Natural killer cell (primary cell): Measurements from ENCODE around the gene NOL11. TPM values are rescaled to one million over a fixed set of nuclear protein-coding genes. Genes with fewer than 3 reads are reported as not detected.
"Not testable (repeated sequence)": the region's sequence is repeated elsewhere in the genome, so short reads cannot be mapped to it uniquely, and the experiment has no call there.

ENCODE experiments used
- ATAC-seq, 3 donors: fragments of 150-1000 bp in 2 of 3; fragments of 200-7000 bp in 1 of 3; cut with Tn5 transposase; 1 replicate in 1 of 3; 2 replicates in 2 of 3; pipeline ENCODE4 v1.10.0; 2021; ENCODE audit warnings: mild to moderate bottlenecking in 2 of 3, moderate library complexity in 2 of 3
- DNase-seq, 2 donors: peaks; one replicate each; pipeline versions ENCODE4 v3.0.0 to v3.0.0-alpha.2; 2013 to 2021; ENCODE audit warnings: mixed read lengths in 1 of 2
- H3K27ac ChIP-seq: one replicate; pipeline ENCODE4 v1.5.1; 2013; ENCODE audit warnings: mild to moderate bottlenecking, low read length
- H3K27me3 ChIP-seq: one replicate; pipeline ENCODE4 v1.6.1; 2013; ENCODE audit warnings: low read length; ENCODE audit not compliant: control insufficient read depth, insufficient read depth
- H3K36me3 ChIP-seq: one replicate; pipeline ENCODE4 v1.6.1; 2013; ENCODE audit warnings: low read length; ENCODE audit not compliant: control insufficient read depth, insufficient read depth
- H3K4me1 ChIP-seq: one replicate; pipeline ENCODE4 v1.6.1; 2013; ENCODE audit warnings: low read length; ENCODE audit not compliant: control insufficient read depth, insufficient read depth
- H3K4me3 ChIP-seq: one replicate; pipeline ENCODE4 v1.5.1; 2013; ENCODE audit warnings: low read length
- H3K9me3 ChIP-seq: one replicate; pipeline ENCODE4 v1.6.1; 2013; ENCODE audit warnings: low read length; ENCODE audit not compliant: control insufficient read depth, insufficient read depth
- H3K27ac Mint-ChIP-seq, 2 donors: one replicate each; pipeline ENCODE4 v1.8.0; 2022; ENCODE audit warnings: mild to moderate bottlenecking in 2 of 2, mixed read lengths in 2 of 2, moderate library complexity in 1 of 2
- H3K27me3 Mint-ChIP-seq, 2 donors: one replicate each; pipeline ENCODE4 v1.8.0; 2022; ENCODE audit warnings: low read depth in 2 of 2, mixed read lengths in 2 of 2
- H3K36me3 Mint-ChIP-seq: one replicate; pipeline ENCODE4 v1.8.0; 2022; ENCODE audit warnings: mixed read lengths
- H3K4me1 Mint-ChIP-seq, 2 donors: one replicate each; pipeline ENCODE4 v1.8.0; 2022; ENCODE audit warnings: mixed read lengths in 2 of 2
- H3K4me3 Mint-ChIP-seq: one replicate; pipeline ENCODE4 v1.8.0; 2022; ENCODE audit warnings: mild to moderate bottlenecking, moderate library complexity, mixed read lengths
- H3K9me3 Mint-ChIP-seq, 2 donors: one replicate each; pipeline ENCODE4 v1.8.0; 2022; ENCODE audit warnings: mixed read lengths in 2 of 2
- CTCF ChIP-seq: fragments of 200-600 bp; IDR thresholded peaks from one replicate; pipeline ENCODE4 v1.8.0; 2022; ENCODE audit warnings: antibody characterized with exemption
- WGBS: methylation state at CpG from one replicate; pipeline ENCODE4 v1.1.7; 2013; ENCODE audit warnings: missing lambda C conversion rate; ENCODE audit not compliant: insufficient coverage; 5-methylcytosine and 5-hydroxymethylcytosine counted together
- intact Hi-C: fragments of 100-400 bp; cut with micrococcal nuclease; formaldehyde crosslinking; loops from one replicate; pipeline ENCODE4 v1.14.2; 2022
- total RNA-seq, 4 donors: library from RNA; stranded (reverse); fragments of 120-200 nt in 1 of 4; gene quantifications; one replicate each; pipeline versions ENCODE4 v1.2.3 to v1.2.4, GENCODE V29; 2013 to 2022

Gene NOL11
- total RNA-seq, 3 donors from 2014 or later (not counting 1 experiment from before 2014, with no cell fraction given), result 43.3 to 55.2 (median 49.1) TPM

- TF ChIP-seq CTCF, result no peak
- no peaks in the 10 kb centered on the region for H3K36me3 Mint-ChIP-seq
- ATAC-seq (no peak), DNase-seq (no peak)
- no peaks in the 10 kb centered on the region for H3K27me3 Mint-ChIP-seq
- 90% methylated on average over 4 of the region's 5 CpGs for WGBS
- no peak overlapping the region for H3K4me3 Mint-ChIP-seq
- H3K9me3 Mint-ChIP-seq, result no peaks in the 10 kb centered on the region
- intact Hi-C loops, result no loop called here
- H3K9me3 ChIP-seq, result no peaks in the 10 kb centered on the region
- H3K27ac ChIP-seq, result no peak overlapping the region
- no peaks in the 10 kb centered on the region for H3K4me1 ChIP-seq
- H3K27ac Mint-ChIP-seq, result peak overlapping the region in 1 of 2 donors; percentile 29
- H3K27me3 ChIP-seq, result no peaks in the 10 kb centered on the region
- no peaks in the 10 kb centered on the region for H3K4me1 Mint-ChIP-seq
- no peaks in the 10 kb centered on the region for H3K36me3 ChIP-seq
- no peak overlapping the region for H3K4me3 ChIP-seq
Observed at GRCh38 chr17:67700037-67700724, 17.6 kb upstream of the NOL11 start.

- H3K4me1 Mint-ChIP-seq, result no peaks in the 10 kb centered on the region
- intact Hi-C loops, result no loop called here
- H3K27me3 Mint-ChIP-seq, result no peaks in the 10 kb centered on the region
- Histone ChIP-seq H3K27ac (no peak overlapping the region), H3K4me1 (no peaks in the 10 kb centered on the region), H3K9me3 (no peaks in the 10 kb centered on the region), H3K27me3 (no peaks in the 10 kb centered on the region), H3K36me3 (no peaks in the 10 kb centered on the region), H3K4me3 (no peak overlapping the region)
- H3K9me3 Mint-ChIP-seq, result no peaks in the 10 kb centered on the region
- no peak overlapping the region for H3K4me3 Mint-ChIP-seq
- no peaks in the 10 kb centered on the region for H3K36me3 Mint-ChIP-seq
- no peak for TF ChIP-seq CTCF
- ATAC-seq (no peak), DNase-seq (no peak)
- no peak overlapping the region for H3K27ac Mint-ChIP-seq
- WGBS, result no CpG with 5 or more reads among the region's 1 CpG
Observed at GRCh38 chr17:67700725-67701119, 17.0 kb upstream of the NOL11 start.

- H3K4me3 ChIP-seq, intact Hi-C loops, H3K27ac Mint-ChIP-seq, H3K27me3 ChIP-seq, H3K36me3 ChIP-seq, DNase-seq, H3K9me3 Mint-ChIP-seq, H3K4me1 Mint-ChIP-seq, H3K27ac ChIP-seq, H3K4me3 Mint-ChIP-seq, H3K36me3 Mint-ChIP-seq, ATAC-seq, H3K9me3 ChIP-seq, H3K4me1 ChIP-seq, H3K27me3 Mint-ChIP-seq: not testable (repeated sequence)
- WGBS, result 97% methylated on average over 7 of the region's 8 CpGs
Observed at GRCh38 chr17:67702861-67703260, 14.9 kb upstream of the NOL11 start.

- no peaks in the 10 kb centered on the region for H3K4me1 Mint-ChIP-seq
- TF ChIP-seq CTCF, result no peak
- H3K4me3 Mint-ChIP-seq, result no peak overlapping the region
- intact Hi-C loops, result no loop called here
- H3K27me3 Mint-ChIP-seq, result peaks cover 0 to 6% of the 10 kb centered on the region in 2 donors
- no peaks in the 10 kb centered on the region for H3K9me3 Mint-ChIP-seq
- H3K9me3 ChIP-seq, result no peaks in the 10 kb centered on the region
- no peaks in the 10 kb centered on the region for H3K27me3 ChIP-seq
- ATAC-seq, result no peak
- no peaks in the 10 kb centered on the region for H3K36me3 ChIP-seq
- no peak overlapping the region for H3K4me3 ChIP-seq
- no peak for DNase-seq
- H3K27ac ChIP-seq, result no peak overlapping the region
- 87% methylated on average over 2 of the region's 2 CpGs for WGBS
- H3K27ac Mint-ChIP-seq, result no peak overlapping the region
- H3K4me1 ChIP-seq, result no peaks in the 10 kb centered on the region
- no peaks in the 10 kb centered on the region for H3K36me3 Mint-ChIP-seq
Observed at GRCh38 chr17:67707442-67707841, 10.3 kb upstream of the NOL11 start.
